PC-9 (cell line): ENCODE data around the gene FAM171A1. TPM values are rescaled to one million over a fixed set of nuclear protein-coding genes. Genes with fewer than 3 reads are reported as not detected.
"Not testable (repeated sequence)": the region's sequence is repeated elsewhere in the genome, so short reads cannot be mapped to it uniquely, and the experiment has no call there.

Experiments used
- BruUV-seq: library from RNA; stranded (reverse); fragments of 400-500 nt; replicated peaks from 2 replicates; lab custom pipeline; 2021; lab: Mats Ljungman, UMichigan
- CTCF ChIA-PET: fragments of 300-600 bp; sonication (Branson Sonifier 250); formaldehyde crosslinking; loops from one replicate; lab custom pipeline; 2022; ENCODE audit warnings: antibody characterized with exemption; lab: Charles Lee
- POLR2A ChIA-PET: fragments of 300-600 bp; sonication (Branson Sonifier 250); formaldehyde crosslinking; loops from one replicate; lab custom pipeline; 2022; ENCODE audit warnings: antibody characterized with exemption; ENCODE audit not compliant: unreplicated experiment; lab: Charles Lee
- DNase-seq, 2 experiments: peaks; one replicate each; pipeline versions ENCODE4 v3.0.0 to v3.0.0-alpha.2; 2015 to 2022; ENCODE audit warnings: mixed read lengths in 1 of 2
- H2AFZ ChIP-seq: fragments of 200-600 bp; sonication (generic); 2 replicates; pipeline ENCODE4 v1.8.1; 2017; ENCODE audit warnings: antibody characterized with exemption
- H3F3A ChIP-seq: fragments of 200-600 bp; sonication (generic); 2 replicates; pipeline ENCODE4 v1.8.1; 2017; ENCODE audit warnings: antibody characterized with exemption, mild to moderate bottlenecking, low read depth; ENCODE audit not compliant: insufficient read depth
- H3K27ac ChIP-seq: fragments of 200-600 bp; sonication (generic); 2 replicates; pipeline ENCODE4 v1.6.1; 2016; ENCODE audit warnings: mixed run types
- H3K27me3 ChIP-seq: fragments of 200-600 bp; sonication (generic); 2 replicates; pipeline ENCODE4 v1.6.1; 2016; ENCODE audit warnings: low read depth, mixed run types; ENCODE audit not compliant: insufficient read depth
- H3K36me3 ChIP-seq: fragments of 200-600 bp; sonication (generic); 2 replicates; pipeline ENCODE4 v1.6.1; 2016; ENCODE audit warnings: low read depth, mixed run types
- H3K4me1 ChIP-seq: fragments of 200-600 bp; sonication (generic); replicated peaks from 2 replicates; pipeline ENCODE4 v1.6.1; 2016; ENCODE audit warnings: mixed run types; ENCODE audit not compliant: insufficient read depth
- H3K4me2 ChIP-seq: fragments of 200-600 bp; sonication (generic); 2 replicates; pipeline ENCODE4 v1.6.1; 2017; ENCODE audit warnings: mixed run types
- H3K4me3 ChIP-seq: fragments of 200-600 bp; sonication (generic); 2 replicates; pipeline ENCODE4 v1.6.1; 2016; ENCODE audit warnings: mixed run types
- H3K79me2 ChIP-seq: fragments of 200-600 bp; sonication (generic); 2 replicates; pipeline ENCODE4 v1.6.1; 2017; ENCODE audit warnings: low read depth, mixed run types
- H3K9me2 ChIP-seq: fragments of 200-600 bp; sonication (generic); 2 replicates; pipeline ENCODE4 v1.8.1; 2017; ENCODE audit warnings: mild to moderate bottlenecking; ENCODE audit not compliant: insufficient read depth
- H3K9me3 ChIP-seq: fragments of 200-600 bp; sonication (generic); 2 replicates; pipeline ENCODE4 v1.8.1; 2016; ENCODE audit warnings: low read depth; ENCODE audit not compliant: insufficient read depth
- H4K20me1 ChIP-seq: fragments of 200-600 bp; sonication (generic); 2 replicates; pipeline ENCODE4 v1.8.1; 2017; ENCODE audit not compliant: insufficient read depth
- CTCF ChIP-seq: fragments of 200-600 bp; sonication (generic); conservative IDR thresholded peaks from 2 replicates; pipeline ENCODE4 v1.6.1; 2017; ENCODE audit warnings: mixed run types, antibody characterized with exemption, mild to moderate bottlenecking, moderate library complexity
- EZH2 ChIP-seq: fragments of 200-600 bp; sonication (generic); IDR thresholded peaks from 2 replicates; pipeline ENCODE4 v1.8.0; 2017; ENCODE audit warnings: antibody characterized with exemption, low read depth
- intact Hi-C: fragments of 100-400 bp; cut with micrococcal nuclease; formaldehyde crosslinking; loops from one replicate; pipeline ENCODE4 v1.10.0; 2022; ENCODE audit not compliant: unreplicated experiment
- total RNA-seq: library from RNA; stranded (reverse); gene quantifications from 2 replicates; pipeline ENCODE4 v1.2.3, GENCODE V29; 2021

Gene FAM171A1
- total RNA-seq, 1 experiment from 2014 or later, result 3.0 TPM

GRCh38 chr10:15208221-15208620 lies 162.9 kb downstream of the FAM171A1 start:
- intact Hi-C loops, result no loop called here
- no peak for DNase-seq
- ChIA-PET POLR2A (no interaction called here), CTCF (no interaction called here)
- no peaks in the 10 kb centered on the region for H3K4me1 ChIP-seq
- H4K20me1 ChIP-seq, result no peaks in the 10 kb centered on the region
- no peak overlapping the region for H3K27ac ChIP-seq
- H3K79me2 ChIP-seq, result no peaks in the 10 kb centered on the region
- no peaks in the 10 kb centered on the region for H3K27me3 ChIP-seq
- H3F3A ChIP-seq, result no peaks in the 10 kb centered on the region
- H3K36me3 ChIP-seq, result no peaks in the 10 kb centered on the region
- no peaks in the 10 kb centered on the region for H3K9me3 ChIP-seq
- no peak overlapping the region for H2AFZ ChIP-seq
- no peak overlapping the region for H3K4me2 ChIP-seq
- no peaks in the 10 kb centered on the region for H3K9me2 ChIP-seq
- H3K4me3 ChIP-seq, result no peak overlapping the region
- BruUV-seq, result no TSS peak
- TF ChIP-seq CTCF (no peak), EZH2 (no peak)

- BruUV-seq, H3K9me3 ChIP-seq, H3K79me2 ChIP-seq, H3K9me2 ChIP-seq, H3K4me2 ChIP-seq, CTCF ChIA-PET, H3K4me3 ChIP-seq, H2AFZ ChIP-seq, H3K4me1 ChIP-seq, POLR2A ChIA-PET, H3F3A ChIP-seq, H4K20me1 ChIP-seq, intact Hi-C loops, H3K36me3 ChIP-seq, H3K27me3 ChIP-seq, DNase-seq, H3K27ac ChIP-seq: not testable (repeated sequence)
Observed at GRCh38 chr10:15207410-15207809, 163.7 kb downstream of the FAM171A1 start.

- Histone ChIP-seq H3K4me3 (no peak overlapping the region), H4K20me1 (no peaks in the 10 kb centered on the region), H3K9me2 (no peaks in the 10 kb centered on the region), H2AFZ (no peak overlapping the region), H3K36me3 (no peaks in the 10 kb centered on the region), H3K79me2 (no peaks in the 10 kb centered on the region), H3K4me1 (peaks cover 28% of the 10 kb centered on the region), H3K9me3 (no peaks in the 10 kb centered on the region), H3K27me3 (no peaks in the 10 kb centered on the region), H3F3A (peaks cover 15% of the 10 kb centered on the region), H3K27ac (peak overlapping the region; percentile 72; the same call in 1 of the 2 replicates), H3K4me2 (no peak overlapping the region)
- TF ChIP-seq CTCF (no peak), EZH2 (no peak)
- ChIA-PET POLR2A (no interaction called here), CTCF (no interaction called here)
- DNase-seq, result no peak
- intact Hi-C loops, result no loop called here
- no TSS peak for BruUV-seq
Observed at GRCh38 chr10:15202639-15203038, 168.4 kb downstream of the FAM171A1 start.

- Histone ChIP-seq H3K27ac (peak overlapping the region; percentile 72), H3K4me1 (peaks cover 28% of the 10 kb centered on the region), H3F3A (peaks cover 15% of the 10 kb centered on the region), H3K4me2 (peak overlapping the region; percentile 44)
- CTCF ChIA-PET, POLR2A ChIA-PET, H3K9me3 ChIP-seq, H3K79me2 ChIP-seq, H2AFZ ChIP-seq, H3K9me2 ChIP-seq, H3K27me3 ChIP-seq, BruUV-seq, H3K36me3 ChIP-seq, DNase-seq, H3K4me3 ChIP-seq, H4K20me1 ChIP-seq, intact Hi-C loops: not testable (repeated sequence)
Observed at GRCh38 chr10:15202301-15202621, 168.8 kb downstream of the FAM171A1 start.
